Lower leg skin (tissue), 3 donors: ENCODE results near the gene DLGAP4.

Experiments
- POLR2A ChIP-seq, 2 donors: fragments of 450-650 bp; IDR thresholded peaks; one replicate each; pipeline ENCODE4 v1.6.1; 2016 to 2017; ENCODE audit warnings: antibody characterized with exemption in 2 of 2, mild to moderate bottlenecking in 1 of 2, moderate library complexity in 1 of 2
- TF ChIP-seq, protein P1 (sequence below), 3 donors: fragments of 450-650 bp; IDR thresholded peaks; one replicate each; pipeline ENCODE4 v1.5.1; 2016; ENCODE audit warnings: antibody characterized with exemption in 3 of 3, mild to moderate bottlenecking in 3 of 3, moderate library complexity in 2 of 3

DNA sequence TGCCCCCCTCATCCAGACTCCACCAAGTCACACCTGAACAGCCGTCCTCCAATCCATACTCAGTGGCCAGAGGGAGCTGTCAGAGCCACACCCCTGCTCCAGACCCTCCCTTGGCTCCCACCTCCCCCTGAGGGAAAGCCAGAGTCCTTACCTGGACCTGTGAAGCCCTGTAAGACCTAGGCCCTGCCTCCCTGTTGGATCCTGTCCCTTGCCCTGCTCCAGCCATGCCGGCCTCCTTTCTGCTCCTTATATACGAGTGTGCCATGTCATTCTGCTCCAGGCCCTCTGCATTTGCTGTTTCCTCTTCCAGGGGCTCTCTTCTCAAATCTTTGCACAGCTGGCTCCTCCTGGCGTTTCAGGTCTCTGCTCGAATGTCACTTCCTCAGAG lies 134.9 kb downstream of the DLGAP4 start:
- TF ChIP-seq, protein P1, sequence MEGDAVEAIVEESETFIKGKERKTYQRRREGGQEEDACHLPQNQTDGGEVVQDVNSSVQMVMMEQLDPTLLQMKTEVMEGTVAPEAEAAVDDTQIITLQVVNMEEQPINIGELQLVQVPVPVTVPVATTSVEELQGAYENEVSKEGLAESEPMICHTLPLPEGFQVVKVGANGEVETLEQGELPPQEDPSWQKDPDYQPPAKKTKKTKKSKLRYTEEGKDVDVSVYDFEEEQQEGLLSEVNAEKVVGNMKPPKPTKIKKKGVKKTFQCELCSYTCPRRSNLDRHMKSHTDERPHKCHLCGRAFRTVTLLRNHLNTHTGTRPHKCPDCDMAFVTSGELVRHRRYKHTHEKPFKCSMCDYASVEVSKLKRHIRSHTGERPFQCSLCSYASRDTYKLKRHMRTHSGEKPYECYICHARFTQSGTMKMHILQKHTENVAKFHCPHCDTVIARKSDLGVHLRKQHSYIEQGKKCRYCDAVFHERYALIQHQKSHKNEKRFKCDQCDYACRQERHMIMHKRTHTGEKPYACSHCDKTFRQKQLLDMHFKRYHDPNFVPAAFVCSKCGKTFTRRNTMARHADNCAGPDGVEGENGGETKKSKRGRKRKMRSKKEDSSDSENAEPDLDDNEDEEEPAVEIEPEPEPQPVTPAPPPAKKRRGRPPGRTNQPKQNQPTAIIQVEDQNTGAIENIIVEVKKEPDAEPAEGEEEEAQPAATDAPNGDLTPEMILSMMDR (IDR thresholded peaks at IDR 0.05): no peak
- no peak for TF ChIP-seq POLR2A (IDR thresholded peaks at IDR 0.05)
